ENCODE data around the gene CPB2.

GRCh38 chr13:46140044-46140443 lies 35.2 kb upstream of the CPB2 start:
- TF ChIP-seq CTCF (conservative IDR thresholded peaks at IDR 0.05; ENCODE audit: low read length) (no peak), EZH2phosphoT487 (IDR thresholded peaks at IDR 0.05; ENCODE audit: borderline replicate concordance) (no peak)

Data from Loucy (cell line).